Mesodermal cell (in vitro differentiated cells): ENCODE results near the gene KLF12.

Experiments
- H3K27ac ChIP-seq: 2 replicates; pipeline ENCODE4 v1.7.0; 2013; ENCODE audit warnings: mild to moderate bottlenecking, low read depth, low read length, moderate library complexity; ENCODE audit not compliant: severe bottlenecking
- H3K36me3 ChIP-seq: 2 replicates; pipeline ENCODE4 v1.7.1; 2013; ENCODE audit warnings: mild to moderate bottlenecking, low read length, moderate library complexity; ENCODE audit not compliant: control insufficient read depth, insufficient read depth
- H3K4me1 ChIP-seq: one replicate; pipeline ENCODE4 v1.7.1; 2013; ENCODE audit warnings: mild to moderate bottlenecking, low read length; ENCODE audit not compliant: insufficient read depth, control insufficient read depth, poor library complexity, severe bottlenecking
- H3K4me3 ChIP-seq: 2 replicates; pipeline ENCODE4 v1.7.0; 2013; ENCODE audit warnings: low read length, control low read depth, mild to moderate bottlenecking; ENCODE audit not compliant: insufficient read depth, poor library complexity, severe bottlenecking; ENCODE audit errors: extremely low read depth
- H3K9me3 ChIP-seq: 2 replicates; pipeline ENCODE4 v1.7.1; 2013; ENCODE audit warnings: mild to moderate bottlenecking, low read length, moderate library complexity; ENCODE audit not compliant: control insufficient read depth
- WGBS, 2 experiments: methylation state at CpG; one replicate each; pipeline ENCODE4 v1.1.5; 2013; ENCODE audit warnings: missing lambda C conversion rate in 2 of 2; ENCODE audit not compliant: insufficient coverage in 2 of 2; 5-methylcytosine and 5-hydroxymethylcytosine counted together

Gene KLF12

DNA sequence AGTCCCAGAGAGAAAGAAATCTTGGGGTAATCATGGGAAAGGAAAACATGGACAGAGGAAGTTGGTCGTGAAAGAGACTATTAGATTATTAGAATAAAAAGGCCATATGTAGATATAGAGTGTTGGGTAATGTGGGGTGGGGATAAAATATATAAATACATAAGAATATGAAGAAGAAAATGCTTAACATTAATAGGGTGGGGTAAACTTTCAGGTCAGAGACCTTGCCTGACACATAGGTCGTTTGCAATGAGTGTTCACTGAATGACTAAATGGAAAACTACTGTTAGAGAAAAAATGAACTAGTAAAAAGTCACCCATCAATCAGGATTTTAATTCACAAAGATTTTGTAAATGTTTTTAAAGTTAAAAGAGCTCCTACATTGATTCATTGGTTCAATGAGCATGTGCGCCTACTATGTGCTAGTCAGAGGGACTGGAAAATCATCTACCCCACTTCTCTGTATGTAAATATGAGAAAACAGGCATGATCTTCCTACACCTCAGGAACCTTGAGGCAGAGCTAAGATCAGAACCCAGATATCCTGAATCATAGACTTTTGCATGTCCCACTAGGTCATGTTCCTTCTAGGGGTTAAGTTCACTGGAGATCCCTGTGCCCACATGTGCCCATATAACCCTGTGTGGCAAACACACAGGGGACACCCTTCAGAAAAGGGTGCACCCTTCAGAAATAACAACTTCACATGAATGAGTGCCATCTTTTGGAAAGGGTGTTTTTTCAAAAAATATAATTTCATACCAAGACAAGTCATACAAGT is 24.6 kb upstream of the KLF12 start:
- no peaks in the 10 kb centered on the region for H3K36me3 ChIP-seq
- H3K4me3 ChIP-seq: no peak overlapping the region
- H3K9me3 ChIP-seq: no peaks in the 10 kb centered on the region
- 90 to 100% methylated on average over 1 to 2 of the region's 3 CpGs for WGBS, 2 experiments
- no peaks in the 10 kb centered on the region for H3K4me1 ChIP-seq
- no peak overlapping the region for H3K27ac ChIP-seq

DNA sequence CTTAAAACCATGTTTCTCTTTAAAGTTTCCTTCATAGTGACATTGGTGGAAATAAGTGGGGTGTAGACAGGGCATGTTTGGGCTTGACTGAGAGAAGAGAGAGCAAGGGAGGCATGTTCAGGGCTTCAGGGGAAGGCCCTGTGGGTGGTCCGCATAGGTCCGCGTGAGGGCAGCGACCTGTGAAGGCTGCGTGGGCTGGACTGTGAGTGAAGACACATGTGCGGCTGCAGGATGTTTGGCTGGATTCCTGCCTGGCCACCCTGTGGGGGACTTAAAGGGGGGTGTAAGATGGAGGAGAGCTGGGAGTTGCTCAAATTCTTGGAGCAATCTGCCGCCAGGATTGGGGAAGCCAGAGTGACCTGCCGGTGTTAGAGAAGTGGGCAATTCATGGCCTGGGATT is 23.8 kb upstream of the KLF12 start:
- H3K36me3 ChIP-seq: no peaks in the 10 kb centered on the region
- no peak overlapping the region for H3K27ac ChIP-seq
- no peaks in the 10 kb centered on the region for H3K9me3 ChIP-seq
- WGBS, 2 experiments: 91 to 92% methylated on average over 7 of the region's 8 CpGs
- H3K4me1 ChIP-seq: no peaks in the 10 kb centered on the region
- no peak overlapping the region for H3K4me3 ChIP-seq

DNA sequence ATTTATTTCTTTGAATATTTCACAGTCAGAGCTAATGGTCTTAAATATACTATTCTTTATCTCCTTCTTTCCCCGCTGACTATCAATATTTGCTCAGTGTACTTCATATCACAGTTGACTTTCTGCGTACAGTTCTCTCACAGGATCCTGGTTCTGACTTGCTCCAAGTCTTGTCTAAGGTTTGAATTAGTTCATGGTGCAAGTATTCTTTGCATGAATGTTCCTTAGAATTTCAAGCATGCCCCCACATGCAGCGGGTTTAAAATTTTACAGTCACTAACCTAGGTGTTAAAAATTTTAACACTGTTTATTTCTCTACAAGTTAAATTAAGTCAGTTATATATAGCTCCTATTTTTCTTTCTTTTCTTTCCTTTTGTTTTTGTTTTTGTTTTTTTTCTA is 20.8 kb upstream of the KLF12 start:
- Histone ChIP-seq H3K4me3 (no peak overlapping the region), H3K36me3 (no peaks in the 10 kb centered on the region), H3K9me3 (no peaks in the 10 kb centered on the region), H3K27ac (no peak overlapping the region), H3K4me1 (no peaks in the 10 kb centered on the region)
- 100% methylated on average over 1 of the region's 3 CpGs for whole genome bisulfite sequencing, 2 experiments

DNA sequence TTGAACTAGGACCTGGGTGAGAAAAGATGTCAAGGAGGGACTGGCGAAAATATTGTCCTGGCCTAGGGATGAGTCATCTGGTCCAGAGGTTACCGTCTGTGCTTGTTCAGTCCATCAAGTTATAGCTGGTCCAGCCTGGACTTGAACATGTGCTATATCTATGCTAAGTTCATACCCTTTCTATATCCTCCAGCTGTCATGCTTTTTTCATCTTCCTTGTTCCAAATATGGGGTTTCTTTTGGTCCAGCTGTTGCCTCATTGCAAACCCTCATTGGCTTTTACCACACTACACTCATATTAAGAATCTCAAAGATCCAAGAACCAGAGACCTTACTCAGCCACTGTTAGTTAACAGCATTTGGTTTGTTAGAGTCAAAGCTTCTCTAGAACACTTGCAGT is 19.1 kb upstream of the KLF12 start:
- Histone ChIP-seq H3K36me3 (no peaks in the 10 kb centered on the region), H3K4me3 (no peak overlapping the region), H3K4me1 (no peaks in the 10 kb centered on the region), H3K9me3 (no peaks in the 10 kb centered on the region), H3K27ac (no peak overlapping the region)
- WGBS, 2 experiments: 39 to 100% methylated on average over 1 to 2 of the region's 2 CpGs

DNA sequence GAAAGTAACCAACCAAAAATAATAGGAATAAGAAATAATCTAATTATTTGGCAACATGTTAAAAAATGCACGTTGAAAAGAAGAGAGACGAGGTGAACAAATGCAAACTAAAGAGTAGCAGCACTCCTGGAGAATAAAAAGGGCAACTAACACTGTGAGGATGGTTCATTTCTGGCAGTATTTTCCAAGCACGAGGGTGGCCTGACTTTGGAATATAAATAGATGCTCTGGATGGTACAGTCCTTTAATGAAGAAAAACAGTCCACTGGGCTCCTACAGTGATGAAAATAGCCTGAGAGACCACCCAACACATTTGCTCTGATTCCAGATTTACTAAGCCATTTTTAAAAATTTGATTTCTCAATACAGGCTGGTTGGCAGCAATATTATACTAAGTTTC is 17.7 kb upstream of the KLF12 start:
- Histone ChIP-seq H3K4me3 (no peak overlapping the region), H3K27ac (no peak overlapping the region), H3K4me1 (no peaks in the 10 kb centered on the region), H3K9me3 (no peaks in the 10 kb centered on the region), H3K36me3 (no peaks in the 10 kb centered on the region)
- WGBS, 2 experiments: 50 to 59% methylated on average over 2 to 3 of the region's 3 CpGs

DNA sequence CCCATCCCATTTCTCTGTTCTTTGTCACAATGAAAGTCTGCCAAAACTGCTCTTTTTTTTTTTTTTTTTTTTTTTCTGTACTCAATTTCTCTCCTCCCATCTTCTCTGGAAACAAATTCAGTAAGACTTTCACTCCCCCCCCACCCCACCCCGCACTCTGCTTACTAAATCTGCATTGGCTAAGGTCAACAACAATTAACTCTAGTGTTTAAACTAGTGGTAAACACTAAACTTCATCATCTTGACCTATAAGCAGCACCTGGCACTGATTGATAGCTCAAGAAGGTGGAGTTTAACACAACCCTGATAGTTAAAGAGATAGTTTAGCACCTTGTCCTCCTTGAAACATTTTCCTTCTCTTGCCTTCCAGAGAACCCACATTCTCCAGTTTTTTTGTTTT is 14.1 kb upstream of the KLF12 start:
- no peaks in the 10 kb centered on the region for H3K4me1 ChIP-seq
- H3K4me3 ChIP-seq: no peak overlapping the region
- no peaks in the 10 kb centered on the region for H3K9me3 ChIP-seq
- H3K27ac ChIP-seq: no peak overlapping the region
- H3K36me3 ChIP-seq: no peaks in the 10 kb centered on the region
- no CpG with 5 or more reads among the region's 1 CpG for WGBS, 2 experiments

DNA sequence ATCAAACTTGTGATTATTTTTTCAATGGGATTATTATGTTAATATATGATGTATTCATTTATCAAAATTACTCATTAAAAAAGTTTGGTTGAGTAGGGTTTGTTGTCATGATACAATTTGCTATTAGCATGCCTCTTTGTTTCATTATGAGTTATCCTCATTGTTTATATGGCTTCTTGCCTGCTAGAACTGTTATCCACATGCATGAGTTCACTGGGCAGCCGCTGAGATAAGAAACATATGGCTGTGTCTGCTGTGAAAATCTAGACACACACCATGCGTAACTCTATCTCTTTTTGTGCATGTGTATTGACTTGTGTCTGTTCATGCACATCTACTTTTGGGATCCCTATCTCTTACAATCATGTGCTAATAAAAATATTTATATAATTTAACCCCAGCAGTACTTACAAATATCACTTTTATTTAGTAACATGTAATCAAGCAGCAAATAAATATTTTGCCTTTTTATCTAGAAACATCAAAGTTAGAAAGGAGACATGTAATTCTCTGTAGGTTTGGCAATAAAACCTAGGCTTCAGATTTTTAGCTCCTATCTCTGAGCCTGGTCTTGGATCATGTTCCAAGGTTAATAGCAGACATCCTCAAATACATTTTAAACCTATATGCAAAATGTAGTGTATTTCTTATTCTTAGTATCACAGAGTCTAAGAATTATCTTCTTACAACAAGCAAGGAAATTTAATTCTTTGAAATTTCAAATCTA is 11.2 kb upstream of the KLF12 start:
- no CpG with 5 or more reads among the region's 2 CpGs for WGBS, 2 experiments
- Histone ChIP-seq H3K9me3 (no peaks in the 10 kb centered on the region), H3K4me1 (no peaks in the 10 kb centered on the region), H3K36me3 (no peaks in the 10 kb centered on the region), H3K27ac (no peak overlapping the region), H3K4me3 (no peak overlapping the region)

DNA sequence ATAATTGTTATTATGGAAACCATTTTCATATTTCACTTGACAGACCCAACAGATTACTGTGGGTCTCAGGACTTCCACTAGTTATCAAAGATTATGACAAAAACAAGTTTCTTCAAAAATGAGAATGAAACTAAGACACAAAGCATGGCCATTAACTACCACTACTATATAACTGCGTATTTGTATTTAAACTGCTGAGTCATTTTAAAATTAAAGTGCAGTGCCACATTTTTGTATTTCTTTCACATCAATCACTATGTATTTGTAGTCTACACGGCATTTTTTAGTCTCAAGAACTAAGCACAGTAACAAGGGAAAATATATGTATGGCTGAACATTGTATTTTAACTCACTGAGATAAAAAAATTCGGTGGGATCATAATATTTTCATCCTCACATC is 10.1 kb upstream of the KLF12 start:
- Histone ChIP-seq H3K9me3 (no peaks in the 10 kb centered on the region), H3K4me3 (no peak overlapping the region), H3K4me1 (no peaks in the 10 kb centered on the region), H3K27ac (no peak overlapping the region), H3K36me3 (no peaks in the 10 kb centered on the region)
- WGBS, 2 experiments: no CpG with 5 or more reads among the region's 3 CpGs

DNA sequence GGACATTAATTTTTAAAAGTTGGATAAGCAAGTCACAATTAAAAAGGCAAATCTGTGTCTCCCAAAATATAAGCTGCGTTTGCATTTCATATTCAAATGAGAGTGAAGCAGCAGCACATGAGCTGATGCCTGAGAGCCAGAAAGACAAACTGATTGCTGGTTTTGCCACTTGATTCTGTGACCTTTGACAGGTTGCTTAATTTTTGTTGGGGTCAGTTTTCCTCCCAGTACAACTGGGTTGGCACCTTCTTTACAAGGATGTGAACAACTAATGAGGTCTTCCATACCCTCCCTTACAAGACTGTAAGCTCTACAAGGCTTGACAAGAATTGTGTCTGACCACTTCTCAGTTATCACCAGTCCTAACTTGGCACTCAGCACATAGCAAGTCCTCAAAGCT is 8.1 kb upstream of the KLF12 start:
- H3K27ac ChIP-seq: no peak overlapping the region
- 60 to 71% methylated on average over 1 of the region's 1 CpG for WGBS, 2 experiments
- no peak overlapping the region for H3K4me3 ChIP-seq
- no peaks in the 10 kb centered on the region for H3K9me3 ChIP-seq
- no peaks in the 10 kb centered on the region for H3K4me1 ChIP-seq
- no peaks in the 10 kb centered on the region for H3K36me3 ChIP-seq

DNA sequence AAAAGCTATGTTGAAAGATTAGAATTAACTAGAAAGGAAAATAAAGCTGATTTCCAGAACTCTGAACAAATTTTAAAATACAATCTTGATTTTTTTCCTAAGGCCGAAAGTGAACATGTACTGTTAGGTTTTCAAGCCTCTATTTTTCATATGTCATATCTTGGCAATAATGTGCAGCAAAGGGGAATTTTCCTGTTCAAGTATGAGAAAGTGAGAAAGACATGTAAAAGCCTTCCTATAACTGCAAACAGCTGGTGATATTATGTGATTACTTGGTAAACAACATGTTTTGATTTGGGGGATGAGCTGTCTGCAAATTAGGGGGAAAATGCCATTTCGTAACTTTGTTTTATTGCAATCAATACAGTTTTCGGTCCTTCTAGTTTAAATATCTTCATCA is 4.0 kb upstream of the KLF12 start:
- Histone ChIP-seq H3K4me3 (no peak overlapping the region), H3K4me1 (peaks cover 4% of the 10 kb centered on the region), H3K36me3 (no peaks in the 10 kb centered on the region), H3K9me3 (no peaks in the 10 kb centered on the region), H3K27ac (no peak overlapping the region)
- WGBS, 2 experiments: 88 to 100% methylated on average over 2 of the region's 3 CpGs

DNA sequence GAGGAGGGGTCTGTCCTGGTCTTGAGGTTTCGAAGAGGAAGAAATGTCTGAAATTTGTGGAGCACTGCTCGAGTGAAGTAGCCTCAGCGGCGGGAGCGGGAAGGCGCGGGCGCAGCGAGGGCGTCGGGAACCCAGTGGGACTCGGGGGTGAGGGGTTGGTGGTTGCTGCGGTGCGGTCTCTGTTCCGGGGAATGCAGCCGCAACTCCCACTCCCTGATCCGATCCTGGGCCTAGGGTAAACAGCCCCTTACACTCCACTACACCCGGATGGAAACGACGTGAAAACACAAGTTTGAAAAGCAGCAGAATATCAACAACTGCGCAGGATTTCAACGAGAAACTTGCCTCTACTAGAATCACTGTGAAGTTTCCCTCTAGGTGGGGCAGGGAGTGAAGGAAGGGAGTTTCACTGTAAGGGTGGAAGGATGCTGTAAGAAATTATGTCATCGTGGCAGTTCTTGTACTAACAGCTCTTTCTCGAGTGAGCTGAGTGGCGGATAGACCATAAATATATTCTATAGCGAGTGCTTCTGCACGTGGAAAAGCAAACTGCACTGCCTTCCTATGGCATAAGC is 2.0 kb upstream of the KLF12 start:
- WGBS, 2 experiments: 15 to 21% methylated on average over 10 to 14 of the region's 27 CpGs
- H3K4me3 ChIP-seq: peak overlapping the region; percentile 69
- H3K36me3 ChIP-seq: no peaks in the 10 kb centered on the region
- no peaks in the 10 kb centered on the region for H3K9me3 ChIP-seq
- H3K4me1 ChIP-seq: peaks cover 4% of the 10 kb centered on the region
- H3K27ac ChIP-seq: peak overlapping the region; percentile 85
